GM12878 (cell line): ENCODE measurements around the gene TSPEAR. TPM values are rescaled to one million over a fixed set of nuclear protein-coding genes. Genes with fewer than 3 reads are reported as not detected.

ENCODE experiments used
- ATAC-seq: fragments of 200-7000 bp; cut with Tn5 transposase; 3 replicates; pipeline ENCODE4 v1.9.1; 2020; ENCODE audit warnings: mild to moderate bottlenecking, moderate library complexity
- BruUV-seq: library from RNA; stranded (reverse); fragments of 400-500 nt; replicated peaks from 2 replicates; lab custom pipeline; 2021; lab: Mats Ljungman, UMichigan
- CTCF ChIA-PET: fragments of 300-600 bp; sonication (Branson Sonifier 250); formaldehyde crosslinking; extraction: SDS; loops from one replicate; lab custom pipeline; 2021; ENCODE audit warnings: inconsistent platforms; lab: Yijun Ruan, JAX
- POLR2A ChIA-PET: fragments of 350-600 bp; formaldehyde crosslinking; extraction: SDS; loops from one replicate; lab custom pipeline; 2021; ENCODE audit warnings: inconsistent platforms; lab: Charles Lee
- RAD21 ChIA-PET: fragments of 300-600 bp; sonication (Branson Sonifier 250); formaldehyde crosslinking; loops from one replicate; lab custom pipeline; 2023; ENCODE audit warnings: antibody characterized with exemption; ENCODE audit not compliant: unreplicated experiment; lab: Charles Lee
- SMC1A ChIA-PET: fragments of 300-600 bp; sonication (Branson Sonifier 250); formaldehyde crosslinking; loops from one replicate; lab custom pipeline; 2023; ENCODE audit not compliant: unreplicated experiment, uncharacterized antibody; lab: Charles Lee
- DNase-seq: peaks from one replicate; pipeline ENCODE4 v3.0.0-alpha.2; 2011; ENCODE audit warnings: low read depth, low spot score
- FAIRE-seq: peaks from 3 replicates; lab custom pipeline; 2011; peaks lifted over from hg19 to GRCh38; lab: Jason Lieb, UNC
- H2AFZ ChIP-seq: 2 replicates; pipeline ENCODE4 v1.6.0; 2011; ENCODE audit warnings: low read depth, low read length, control low read depth; ENCODE audit not compliant: control insufficient read depth
- H3K27ac ChIP-seq: 2 replicates; pipeline ENCODE4 v1.5.1; 2011; ENCODE audit warnings: control low read depth; ENCODE audit not compliant: control insufficient read depth, insufficient read depth
- H3K27me3 ChIP-seq, 2 experiments: replicated peaks in 1 of 2; 2 replicates each; pipeline versions ENCODE4 v1.6.0 to v1.6.1; 2011; ENCODE audit warnings: low read length in 1 of 2; ENCODE audit not compliant: control insufficient read depth in 2 of 2, insufficient read depth in 2 of 2
- H3K36me3 ChIP-seq, 2 experiments: 2 replicates each; pipeline ENCODE4 v1.5.1; 2011; ENCODE audit warnings: low read length in 1 of 2; ENCODE audit not compliant: control insufficient read depth in 2 of 2, insufficient read depth in 2 of 2
- H3K4me1 ChIP-seq: 2 replicates; pipeline ENCODE4 v1.6.1; 2011; ENCODE audit warnings: mild to moderate bottlenecking, low read length, moderate library complexity, mixed read lengths; ENCODE audit not compliant: control insufficient read depth, insufficient read depth
- H3K4me2 ChIP-seq: 2 replicates; pipeline ENCODE4 v1.6.0; 2011; ENCODE audit warnings: control low read depth; ENCODE audit not compliant: control insufficient read depth, insufficient read depth
- H3K4me3 ChIP-seq: fragments of 200-600 bp; sonication (generic); 2 replicates; pipeline ENCODE4 v1.5.1; 2016
- H3K79me2 ChIP-seq: 2 replicates; pipeline ENCODE4 v1.6.0; 2011; ENCODE audit warnings: low read length; ENCODE audit not compliant: control insufficient read depth, insufficient read depth
- H3K9ac ChIP-seq: 2 replicates; pipeline ENCODE4 v1.8.0; 2011; ENCODE audit warnings: low read length, control low read depth, mixed read lengths; ENCODE audit not compliant: control insufficient read depth, insufficient read depth
- H3K9me3 ChIP-seq: replicated peaks from 3 replicates; pipeline ENCODE4 v1.5.1; 2011; ENCODE audit warnings: mild to moderate bottlenecking, low read length; ENCODE audit not compliant: control insufficient read depth, insufficient read depth
- H4K20me1 ChIP-seq: 2 replicates; pipeline ENCODE4 v1.6.0; 2011; ENCODE audit not compliant: control insufficient read depth, insufficient read depth
- ESRRA ChIP-seq: IDR thresholded peaks from 2 replicates; pipeline ENCODE4 v1.6.1; 2012; ENCODE audit warnings: mild to moderate bottlenecking, low read length, improper control_type of control experiment
- HCFC1 ChIP-seq: fragments of 150-350 bp; IDR thresholded peaks from 2 replicates; pipeline ENCODE4 v1.6.1; 2014; ENCODE audit warnings: low read length
- KAT2A ChIP-seq: conservative IDR thresholded peaks from 2 replicates; pipeline ENCODE4 v1.6.1; 2011; ENCODE audit warnings: low read depth, low read length; ENCODE audit not compliant: control insufficient read depth
- RBBP5 ChIP-seq: fragments of 200-600 bp; sonication (generic); conservative IDR thresholded peaks from 2 replicates; pipeline ENCODE4 v1.6.1; 2016
- SUPT20H ChIP-seq: IDR thresholded peaks from 2 replicates; pipeline ENCODE4 v1.6.1; 2011; ENCODE audit warnings: low read depth, mild to moderate bottlenecking, low read length, moderate library complexity, borderline replicate concordance; ENCODE audit not compliant: control insufficient read depth
- ZNF274 ChIP-seq: IDR thresholded peaks from one replicate; pipeline ENCODE4 v1.8.0; 2011; ENCODE audit not compliant: insufficient read length, insufficient read depth
- ZNF384 ChIP-seq: IDR thresholded peaks from 2 replicates; pipeline ENCODE4 v1.6.1; 2012; ENCODE audit warnings: low read depth, mild to moderate bottlenecking, low read length, improper control_type of control experiment, borderline replicate concordance
- WGBS: methylation state at CpG from one replicate; pipeline ENCODE4 v1.1.6; 2016; ENCODE audit warnings: low lambda C conversion rate; ENCODE audit not compliant: insufficient replicate concordance, insufficient coverage; ENCODE audit errors: missing lambda C conversion rate; 5-methylcytosine and 5-hydroxymethylcytosine counted together
- in situ Hi-C: fragments of 300-500 bp; cut with MboI; formaldehyde crosslinking; loops from 9 replicates; pipeline ENCODE4 v1.14.3; 2018; ENCODE audit warnings: mixed read lengths
- intact Hi-C: fragments of 100-400 bp; cut with micrococcal nuclease; formaldehyde crosslinking; loops from one replicate; pipeline ENCODE4 v1.14.2; 2022; ENCODE audit not compliant: unreplicated experiment
- polyA plus RNA-seq, 11 experiments: library from polyadenylated mRNA; depleted of rRNA in 4 of 11; unstranded in 6 of 11; stranded (reverse) in 5 of 11; fragments of >200 nt; fragmentation: Nextera tagmentation in 4 of 11; fragmentation: Illumina TruSeq in 1 of 11; extraction: Ambion mirVana in 4 of 11; extraction: Trizol in 1 of 11; gene quantifications; 1 replicate in 1 of 11; 2 replicates in 10 of 11; pipeline versions ENCODE4 v1.2.1 to v1.2.3, GENCODE V29; 2011 to 2016; ENCODE audit warnings: inconsistent platforms in 2 of 11, missing spikeins in 2 of 11, low read depth in 1 of 11
- total RNA-seq, 4 experiments: library from RNA; depleted of rRNA in 3 of 4; stranded (reverse); fragments of >200 nt in 3 of 4; fragmentation: Illumina TruSeq in 1 of 4; extraction: Trizol in 1 of 4; gene quantifications; 2 replicates each; pipeline versions ENCODE4 v1.2.1 to v1.2.3, GENCODE V29; 2013 to 2021
- TF ChIP-seq, protein P1 (sequence below): IDR thresholded peaks from 2 replicates; pipeline ENCODE4 v1.6.1; 2012; ENCODE audit warnings: low read depth, low read length, improper control_type of control experiment

Gene TSPEAR
- total and polyA plus RNA-seq, 10 of the 15 experiments (the other 5 are each of a cell fraction or from before 2014, with no cell fraction given), result not detected

DNA sequence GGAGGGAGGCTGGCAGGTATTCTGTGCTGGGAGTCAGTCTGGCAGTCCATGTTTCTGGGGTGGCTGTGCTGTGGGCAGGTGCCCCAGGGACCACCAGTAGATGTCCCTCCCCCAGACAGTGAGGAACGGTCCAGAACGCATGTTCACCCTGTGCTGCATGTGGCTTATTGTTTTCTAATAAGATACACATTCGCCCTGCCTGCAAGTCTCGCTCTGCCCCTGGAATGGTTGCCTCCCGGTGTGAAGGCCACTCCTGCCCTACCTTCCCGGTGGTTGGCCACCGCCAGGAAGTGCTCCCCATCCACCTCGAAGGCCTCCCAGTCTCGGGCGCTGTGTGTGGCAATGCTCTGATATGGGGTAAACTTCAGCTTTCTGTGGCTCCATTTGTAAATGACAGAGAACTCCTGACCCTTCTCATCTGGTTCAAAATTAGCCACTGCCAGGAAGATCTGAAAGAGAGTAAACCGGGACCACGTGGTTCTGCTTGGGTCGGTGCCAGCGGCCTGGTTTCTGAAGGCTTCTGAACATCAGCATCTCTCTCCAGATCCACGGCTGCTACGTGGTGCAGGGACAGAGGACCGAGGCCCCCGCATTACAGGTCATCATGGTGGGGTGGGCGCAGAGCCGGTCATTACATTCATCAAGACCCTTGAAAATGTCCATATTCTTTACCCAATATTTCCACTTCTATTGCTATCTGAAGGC lies 185.8 kb downstream of the TSPEAR start:
- ChIA-PET CTCF (interaction anchor here (0.6 kb wide), 1 partner anchor 15 kb away, joined by 3 read pairs; no protein-coding TSS in a partner anchor), SMC1A (no interaction called here), POLR2A (no interaction called here), RAD21 (no interaction called here)
- intact Hi-C loops, result no loop called here
- no peak for ATAC-seq
- no peaks in the 10 kb centered on the region for H4K20me1 ChIP-seq
- 53% methylated on average over 20 of the region's 20 CpGs for WGBS
- TF ChIP-seq HCFC1 (no peak), RBBP5 (no peak), SUPT20H (no peak), ESRRA (no peak), ZNF274 (no peak), ZNF384 (no peak), KAT2A (no peak)
- TF ChIP-seq, protein P1, sequence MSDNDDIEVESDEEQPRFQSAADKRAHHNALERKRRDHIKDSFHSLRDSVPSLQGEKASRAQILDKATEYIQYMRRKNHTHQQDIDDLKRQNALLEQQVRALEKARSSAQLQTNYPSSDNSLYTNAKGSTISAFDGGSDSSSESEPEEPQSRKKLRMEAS, result no peak
- in situ Hi-C loops, result no loop called here
- no peaks in the 10 kb centered on the region for H3K36me3 ChIP-seq
- no peak overlapping the region for H3K9ac ChIP-seq
- H3K4me3 ChIP-seq, result no peak overlapping the region
- no peaks in the 10 kb centered on the region; the same call in 2 of the 3 replicates for H3K9me3 ChIP-seq
- H3K4me1 ChIP-seq, result no peaks in the 10 kb centered on the region
- H3K27ac ChIP-seq, result no peak overlapping the region
- no peak for DNase-seq
- no peak overlapping the region for H3K4me2 ChIP-seq
- no TSS peak for BruUV-seq
- H2AFZ ChIP-seq, result no peak overlapping the region
- H3K27me3 ChIP-seq, result no peaks in the 10 kb centered on the region
- H3K79me2 ChIP-seq, result no peaks in the 10 kb centered on the region
- no peak for FAIRE-seq
